ENCODE data around the gene GGTLC2.
"Not testable (repeated sequence)": the region's sequence is repeated elsewhere in the genome, so short reads cannot be mapped to it uniquely, and the experiment has no call there.

The GGTLC2 gene

GRCh38 chr22:22644314-22644713 lies at the start of gene GGTLC2:
Gene GGTLC2 (plus strand): TSS chr22:22644614. CDS start chr22:22646346, 1,732 bp downstream.
- not testable (repeated sequence) for DNase-seq

- DNase-seq, result no peak
These were observed 49.2 kb upstream of the GGTLC2 start for GRCh38 chr22:22595001-22595835.

GRCh38 chr22:22598144-22598543 lies 46.3 kb upstream of the GGTLC2 start:
- no peak for DNase-seq

- DNase-seq, result no peak
These were observed 45.2 kb upstream of the GGTLC2 start for GRCh38 chr22:22599248-22599647.

- no peak for DNase-seq
These were observed 43.7 kb upstream of the GGTLC2 start for GRCh38 chr22:22600531-22601261.

GRCh38 chr22:22603470-22603947 lies 40.9 kb upstream of the GGTLC2 start:
- no peak for DNase-seq

- DNase-seq, result no peak
These were observed 39.9 kb upstream of the GGTLC2 start for GRCh38 chr22:22604326-22605073.

GRCh38 chr22:22605074-22605404 lies 39.4 kb upstream of the GGTLC2 start:
- DNase-seq, result no peak

- DNase-seq, result not testable (repeated sequence)
These were observed 36.4 kb upstream of the GGTLC2 start for GRCh38 chr22:22608022-22608421.

- DNase-seq, result no peak
These were observed 35.1 kb upstream of the GGTLC2 start for GRCh38 chr22:22609291-22609690.

GRCh38 chr22:22612516-22612915 lies 31.9 kb upstream of the GGTLC2 start:
- no peak for DNase-seq

GRCh38 chr22:22614065-22614464 lies 30.3 kb upstream of the GGTLC2 start:
- no peak for DNase-seq

- DNase-seq, result no peak
These were observed 27.8 kb upstream of the GGTLC2 start for GRCh38 chr22:22616636-22617035.

GRCh38 chr22:22618448-22618847 lies 26.0 kb upstream of the GGTLC2 start:
- DNase-seq, result no peak

GRCh38 chr22:22618923-22619322 lies 25.5 kb upstream of the GGTLC2 start:
- no peak for DNase-seq

GRCh38 chr22:22619765-22620414 lies 24.5 kb upstream of the GGTLC2 start:
- DNase-seq, result no peak

- DNase-seq, result not testable (repeated sequence)
These were observed 15.6 kb upstream of the GGTLC2 start for GRCh38 chr22:22628546-22629495.

GRCh38 chr22:22631223-22631652 lies 13.2 kb upstream of the GGTLC2 start:
- DNase-seq, result not testable (repeated sequence)

GRCh38 chr22:22632226-22632625 lies 12.2 kb upstream of the GGTLC2 start:
- not testable (repeated sequence) for DNase-seq

GRCh38 chr22:22633533-22633932 lies 10.9 kb upstream of the GGTLC2 start:
- DNase-seq, result not testable (repeated sequence)

GRCh38 chr22:22636260-22636659 lies 8.2 kb upstream of the GGTLC2 start:
- not testable (repeated sequence) for DNase-seq

All from activated gamma-delta T cell treated with Interleukin-2 at 50 U/mL for 16 hours (primary cell).